GM12891 (cell line): ENCODE data around the gene SHROOM3.

ENCODE experiments used
- POLR2AphosphoS5 ChIP-seq: IDR thresholded peaks from 2 replicates; pipeline ENCODE4 v1.6.1; 2011; ENCODE audit warnings: low read depth, low read length, control low read depth
- TAF1 ChIP-seq: IDR thresholded peaks from 2 replicates; pipeline ENCODE4 v1.6.1; 2011; ENCODE audit warnings: low read depth, low read length, control low read depth

GRCh38 chr4:76792418-76792817 is 357.4 kb downstream of the SHROOM3 start:
- TF ChIP-seq TAF1, result no peak
- TF ChIP-seq POLR2AphosphoS5, result no peak
